ENCODE results near the gene MVP.

The MVP gene

DNA sequence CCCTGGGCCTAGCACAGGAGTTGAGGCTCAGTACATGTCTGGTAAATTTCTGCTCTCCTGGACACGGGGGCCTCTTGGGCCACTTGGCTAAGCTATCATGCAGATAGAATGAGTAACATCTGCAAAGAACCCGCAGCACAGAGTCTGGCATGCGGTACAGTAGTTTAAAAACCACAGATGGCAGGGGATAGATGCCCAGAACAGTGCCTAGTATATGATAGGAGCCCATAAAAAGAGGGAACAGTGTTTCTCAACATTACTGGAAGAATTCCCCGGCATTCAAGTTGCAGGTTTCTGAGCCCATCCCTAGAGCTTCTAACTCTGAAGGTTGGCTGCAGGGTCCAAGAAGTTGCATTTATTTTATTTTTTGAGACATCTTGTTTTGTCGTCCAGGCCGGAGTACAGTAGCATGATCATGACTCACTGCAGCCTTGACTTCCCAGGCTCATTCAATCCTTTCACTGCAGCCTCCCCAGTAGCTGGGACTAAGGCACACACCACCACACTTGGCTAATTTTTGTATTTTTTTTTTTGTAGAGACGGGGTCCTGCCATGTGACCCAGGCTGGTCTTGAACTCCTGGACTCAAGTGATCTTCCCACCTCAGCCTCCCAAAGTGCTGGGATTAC, 37.0 kb downstream of the MVP start:
- TF ChIP-seq CTCF (IDR thresholded peaks at IDR 0.05; ENCODE audit: low read depth, low read length), result no peak

GRCh38 chr16:29858149-29858849, 38.0 kb downstream of the MVP start:
- Histone ChIP-seq H3K27me3 (ENCODE audit: insufficient read depth, low read depth, severe bottlenecking) (no peaks in the 10 kb centered on the region), H3K4me3 (ENCODE audit: low read depth, low read length) (no peak overlapping the region), H3K27ac (no peak overlapping the region), H3K9me3 (ENCODE audit: severe bottlenecking) (no peaks in the 10 kb centered on the region), H3K36me3 (peaks cover 23% of the 10 kb centered on the region)
- no peak for DNase-seq
- TF ChIP-seq CTCF (IDR thresholded peaks at IDR 0.05; ENCODE audit: low read depth, low read length), result no peak

More for the DNA sequence above, 37.0 kb downstream of the MVP start:
- DNase-seq, result no peak
- H3K4me3 ChIP-seq (ENCODE audit: low read depth, low read length), result no peak overlapping the region
- H3K27ac ChIP-seq, result no peak overlapping the region
- peaks cover 23% of the 10 kb centered on the region for H3K36me3 ChIP-seq
- H3K27me3 ChIP-seq (ENCODE audit: insufficient read depth, low read depth, severe bottlenecking), result no peaks in the 10 kb centered on the region
- H3K9me3 ChIP-seq (ENCODE audit: severe bottlenecking), result no peaks in the 10 kb centered on the region

- H3K4me3 ChIP-seq (ENCODE audit: low read depth, low read length), result no peak overlapping the region
- peaks cover 23% of the 10 kb centered on the region for H3K36me3 ChIP-seq
- no peak for DNase-seq
- no peak for TF ChIP-seq CTCF (IDR thresholded peaks at IDR 0.05; ENCODE audit: low read depth, low read length)
- H3K9me3 ChIP-seq (ENCODE audit: severe bottlenecking), result no peaks in the 10 kb centered on the region
- H3K27ac ChIP-seq, result no peak overlapping the region
- no peaks in the 10 kb centered on the region for H3K27me3 ChIP-seq (ENCODE audit: insufficient read depth, low read depth, severe bottlenecking)
Observed at GRCh38 chr16:29858974-29859373, 38.7 kb downstream of the MVP start.

- Histone ChIP-seq H3K36me3 (peaks cover 23% of the 10 kb centered on the region), H3K9me3 (ENCODE audit: severe bottlenecking) (no peaks in the 10 kb centered on the region), H3K4me3 (ENCODE audit: low read depth, low read length) (no peak overlapping the region), H3K27ac (no peak overlapping the region), H3K27me3 (ENCODE audit: insufficient read depth, low read depth, severe bottlenecking) (no peaks in the 10 kb centered on the region)
- TF ChIP-seq CTCF (IDR thresholded peaks at IDR 0.05; ENCODE audit: low read depth, low read length), result no peak
- DNase-seq, result no peak
Observed at GRCh38 chr16:29860218-29860617, 40.0 kb downstream of the MVP start.

GRCh38 chr16:29862383-29862883, 42.2 kb downstream of the MVP start:
- Histone ChIP-seq H3K27me3 (ENCODE audit: insufficient read depth, low read depth, severe bottlenecking) (no peaks in the 10 kb centered on the region), H3K9me3 (ENCODE audit: severe bottlenecking) (no peaks in the 10 kb centered on the region), H3K4me3 (ENCODE audit: low read depth, low read length) (peak overlapping the region; percentile 67), H3K36me3 (peaks cover 23% of the 10 kb centered on the region), H3K27ac (peak overlapping the region; percentile 99)
- peak; percentile 13; the same call in 1 of the 2 replicates for TF ChIP-seq CTCF (IDR thresholded peaks at IDR 0.05; ENCODE audit: low read depth, low read length)
- peak; percentile 40 for DNase-seq
